ENCODE results near the gene VILL. TPM values are rescaled to one million over a fixed set of nuclear protein-coding genes. Genes with fewer than 3 reads are reported as not detected.
"Not testable (repeated sequence)": the region's sequence is repeated elsewhere in the genome, so short reads cannot be mapped to it uniquely, and the experiment has no call there.

VILL gene
- total RNA-seq, 1 donor = 4.3 TPM

GRCh38 chr3:37984596-37984995, 6.0 kb upstream of the VILL start:
- no peak overlapping the region for H3K4me3 ChIP-seq (ENCODE audit: low read depth, low read length)
- no peak for TF ChIP-seq CTCF (IDR thresholded peaks at IDR 0.05; ENCODE audit: insufficient read depth, low read depth, low read length)
- DNase-seq (ENCODE audit: low read depth) = no peak

GRCh38 chr3:37985637-37986320, 4.8 kb upstream of the VILL start:
- DNase-seq (ENCODE audit: low read depth) = peak; percentile 43
- no peak overlapping the region for H3K4me3 ChIP-seq (ENCODE audit: low read depth, low read length)
- peak; percentile 3 for TF ChIP-seq CTCF (IDR thresholded peaks at IDR 0.05; ENCODE audit: insufficient read depth, low read depth, low read length)

- DNase-seq (ENCODE audit: low read depth) = no peak
- TF ChIP-seq CTCF (IDR thresholded peaks at IDR 0.05; ENCODE audit: insufficient read depth, low read depth, low read length) = no peak
These were observed 3.9 kb upstream of the VILL start for GRCh38 chr3:37986479-37987314.

GRCh38 chr3:37987315-37987697, 3.3 kb upstream of the VILL start:
- TF ChIP-seq CTCF (IDR thresholded peaks at IDR 0.05; ENCODE audit: insufficient read depth, low read depth, low read length) = no peak
- no peak overlapping the region for H3K4me3 ChIP-seq (ENCODE audit: low read depth, low read length)
- no peak for DNase-seq (ENCODE audit: low read depth)

More at GRCh38 chr3:37986479-37987314, 3.9 kb upstream of the VILL start:
- H3K4me3 ChIP-seq (ENCODE audit: low read depth, low read length) = no peak overlapping the region

GRCh38 chr3:37987751-37988179, 2.8 kb upstream of the VILL start:
- DNase-seq (ENCODE audit: low read depth) = peak; percentile 17
- no peak for TF ChIP-seq CTCF (IDR thresholded peaks at IDR 0.05; ENCODE audit: insufficient read depth, low read depth, low read length)
- H3K4me3 ChIP-seq (ENCODE audit: low read depth, low read length) = no peak overlapping the region

GRCh38 chr3:37988376-37988775, 2.2 kb upstream of the VILL start:
- not testable (repeated sequence) for DNase-seq (ENCODE audit: low read depth); H3K4me3 ChIP-seq (ENCODE audit: low read depth, low read length)

GRCh38 chr3:37988931-37989525, 1.6 kb upstream of the VILL start:
- DNase-seq (ENCODE audit: low read depth) = no peak
- TF ChIP-seq CTCF (IDR thresholded peaks at IDR 0.05; ENCODE audit: insufficient read depth, low read depth, low read length) = no peak
- no peak overlapping the region for H3K4me3 ChIP-seq (ENCODE audit: low read depth, low read length)
